OCI-LY3 (cell line): ENCODE data around the gene NDUFAF8.

Experiments used
- H2AFZ ChIP-seq: fragments of 200-600, 300-600 bp; shearing (Covaris generic); 2 replicates; pipeline ENCODE4 v1.6.0; 2014; ENCODE audit warnings: antibody characterized with exemption, low read depth, low read length
- H3K27ac ChIP-seq: fragments of 200-600, 300-600 bp; sonication (generic); 2 replicates; pipeline ENCODE4 v1.5.1; 2014; ENCODE audit warnings: mild to moderate bottlenecking, low read length, moderate library complexity, mixed read lengths
- H3K27me3 ChIP-seq: fragments of 200-600, 300-600 bp; sonication (generic); 2 replicates; pipeline ENCODE4 v1.6.1; 2014; ENCODE audit warnings: low read depth, low read length, mixed read lengths
- H3K36me3 ChIP-seq: fragments of 200-600, 300-600 bp; sonication (generic); replicated peaks from 2 replicates; pipeline ENCODE3; 2014; ENCODE audit warnings: low read depth, low read length, mixed read lengths
- H3K4me1 ChIP-seq: fragments of 300-600, 200-600 bp; sonication (generic); 2 replicates; pipeline ENCODE4 v1.6.1; 2014; ENCODE audit warnings: low read length, mixed read lengths
- H3K4me2 ChIP-seq: fragments of 200-600, 300-600 bp; sonication (generic); 2 replicates; pipeline ENCODE4 v1.6.1; 2014; ENCODE audit warnings: low read length, mixed read lengths
- H3K4me3 ChIP-seq: fragments of 300-600, 200-600 bp; sonication (generic); 2 replicates; pipeline ENCODE4 v1.5.1; 2014; ENCODE audit warnings: antibody characterized with exemption, mild to moderate bottlenecking, low read length, moderate library complexity
- H3K79me2 ChIP-seq: fragments of 300-600, 200-600 bp; shearing (Covaris generic); 2 replicates; pipeline ENCODE4 v1.6.1; 2014; ENCODE audit warnings: mild to moderate bottlenecking, low read length, mixed read lengths
- H3K9ac ChIP-seq: fragments of 300-600, 200-600 bp; shearing (Covaris generic); 2 replicates; pipeline ENCODE4 v1.6.0; 2014; ENCODE audit warnings: mild to moderate bottlenecking, low read length, moderate library complexity
- H3K9me3 ChIP-seq: fragments of 200-600, 300-600 bp; shearing (Covaris generic); 2 replicates; pipeline ENCODE4 v1.6.1; 2014; ENCODE audit warnings: low read length, mixed read lengths; ENCODE audit not compliant: insufficient read depth
- H4K20me1 ChIP-seq: fragments of 200-600, 300-600 bp; sonication (generic); 2 replicates; pipeline ENCODE4 v1.6.1; 2016; ENCODE audit warnings: low read length, mixed read lengths; ENCODE audit not compliant: insufficient read depth
- EZH2phosphoT487 ChIP-seq: fragments of 200-600 bp; shearing (Covaris generic); IDR thresholded peaks from 2 replicates; pipeline ENCODE4 v1.6.1; 2018; ENCODE audit warnings: antibody characterized with exemption, mixed run types, low read depth
- TF ChIP-seq, protein P1 (sequence below): fragments of 200-600, 300-600 bp; sonication (generic); IDR thresholded peaks from 2 replicates; pipeline ENCODE4 v1.5.1; 2014; ENCODE audit warnings: antibody characterized with exemption, low read length, low read depth

The NDUFAF8 gene

GRCh38 chr17:81232616-81233241 lies 6.4 kb upstream of the NDUFAF8 start:
- Histone ChIP-seq H3K9ac (no peak overlapping the region), H3K4me3 (no peak overlapping the region), H3K36me3 (peaks cover 12% of the 10 kb centered on the region)

DNA sequence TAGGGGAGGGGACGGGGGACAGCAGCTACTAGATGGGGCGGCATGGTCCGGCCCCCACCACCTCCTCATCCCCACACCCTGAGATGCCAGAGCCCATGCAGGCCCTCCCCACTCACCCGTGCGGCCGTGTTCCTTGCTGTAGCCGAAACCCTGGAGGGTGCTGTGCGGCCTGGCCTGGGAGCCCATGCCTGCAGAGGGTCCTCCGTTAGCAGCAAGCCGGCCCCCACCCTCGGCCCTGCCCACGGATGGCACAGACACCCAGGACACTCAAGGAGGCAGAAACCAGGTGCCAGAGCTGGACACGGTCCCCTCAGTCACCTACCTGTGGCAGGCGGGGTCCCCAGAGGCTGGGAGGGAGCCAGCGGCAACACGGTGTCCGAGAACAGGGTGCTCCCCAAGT lies 5.8 kb upstream of the NDUFAF8 start:
- H3K4me2 ChIP-seq = no peak overlapping the region
- peaks cover 22% of the 10 kb centered on the region for H3K4me1 ChIP-seq
- no peak overlapping the region for H2AFZ ChIP-seq
- TF ChIP-seq, protein P1, sequence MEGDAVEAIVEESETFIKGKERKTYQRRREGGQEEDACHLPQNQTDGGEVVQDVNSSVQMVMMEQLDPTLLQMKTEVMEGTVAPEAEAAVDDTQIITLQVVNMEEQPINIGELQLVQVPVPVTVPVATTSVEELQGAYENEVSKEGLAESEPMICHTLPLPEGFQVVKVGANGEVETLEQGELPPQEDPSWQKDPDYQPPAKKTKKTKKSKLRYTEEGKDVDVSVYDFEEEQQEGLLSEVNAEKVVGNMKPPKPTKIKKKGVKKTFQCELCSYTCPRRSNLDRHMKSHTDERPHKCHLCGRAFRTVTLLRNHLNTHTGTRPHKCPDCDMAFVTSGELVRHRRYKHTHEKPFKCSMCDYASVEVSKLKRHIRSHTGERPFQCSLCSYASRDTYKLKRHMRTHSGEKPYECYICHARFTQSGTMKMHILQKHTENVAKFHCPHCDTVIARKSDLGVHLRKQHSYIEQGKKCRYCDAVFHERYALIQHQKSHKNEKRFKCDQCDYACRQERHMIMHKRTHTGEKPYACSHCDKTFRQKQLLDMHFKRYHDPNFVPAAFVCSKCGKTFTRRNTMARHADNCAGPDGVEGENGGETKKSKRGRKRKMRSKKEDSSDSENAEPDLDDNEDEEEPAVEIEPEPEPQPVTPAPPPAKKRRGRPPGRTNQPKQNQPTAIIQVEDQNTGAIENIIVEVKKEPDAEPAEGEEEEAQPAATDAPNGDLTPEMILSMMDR = no peak
- no peak for TF ChIP-seq EZH2phosphoT487
- no peaks in the 10 kb centered on the region for H3K9me3 ChIP-seq
- H3K4me3 ChIP-seq = no peak overlapping the region
- peaks cover 12% of the 10 kb centered on the region for H3K36me3 ChIP-seq
- no peaks in the 10 kb centered on the region for H4K20me1 ChIP-seq
- H3K27me3 ChIP-seq = no peaks in the 10 kb centered on the region
- no peak overlapping the region for H3K27ac ChIP-seq
- peaks cover 9% of the 10 kb centered on the region for H3K79me2 ChIP-seq
- no peak overlapping the region for H3K9ac ChIP-seq

More at GRCh38 chr17:81232616-81233241, 6.4 kb upstream of the NDUFAF8 start:
- no peak for TF ChIP-seq EZH2phosphoT487
- TF ChIP-seq, protein P1 = no peak
- Histone ChIP-seq H3K79me2 (peaks cover 3% of the 10 kb centered on the region), H3K27me3 (no peaks in the 10 kb centered on the region), H3K4me1 (peaks cover 23% of the 10 kb centered on the region), H3K4me2 (no peak overlapping the region), H3K27ac (no peak overlapping the region), H3K9me3 (no peaks in the 10 kb centered on the region), H2AFZ (no peak overlapping the region), H4K20me1 (no peaks in the 10 kb centered on the region)

- Histone ChIP-seq H3K4me2 (no peak overlapping the region), H2AFZ (no peak overlapping the region), H3K4me3 (no peak overlapping the region), H3K9ac (no peak overlapping the region), H4K20me1 (no peaks in the 10 kb centered on the region), H3K27me3 (no peaks in the 10 kb centered on the region), H3K4me1 (peaks cover 16% of the 10 kb centered on the region), H3K79me2 (peaks cover 12% of the 10 kb centered on the region), H3K27ac (no peak overlapping the region), H3K36me3 (peaks cover 12% of the 10 kb centered on the region), H3K9me3 (no peaks in the 10 kb centered on the region)
- TF ChIP-seq, protein P1 = no peak
- TF ChIP-seq EZH2phosphoT487 = no peak
Observed at GRCh38 chr17:81233811-81234505, 5.2 kb upstream of the NDUFAF8 start.

- H3K9me3 ChIP-seq = no peaks in the 10 kb centered on the region
Observed at GRCh38 chr17:81234506-81234855, 4.6 kb upstream of the NDUFAF8 start.

More at GRCh38 chr17:81234506-81234855, 4.6 kb upstream of the NDUFAF8 start:
- Histone ChIP-seq H2AFZ (no peak overlapping the region), H3K27me3 (no peaks in the 10 kb centered on the region), H3K4me1 (peaks cover 11% of the 10 kb centered on the region), H3K4me3 (no peak overlapping the region), H3K36me3 (peaks cover 11% of the 10 kb centered on the region), H3K9ac (no peak overlapping the region), H3K4me2 (no peak overlapping the region), H3K27ac (no peak overlapping the region), H4K20me1 (no peaks in the 10 kb centered on the region), H3K79me2 (peaks cover 16% of the 10 kb centered on the region)
- TF ChIP-seq, protein P1 = no peak
